Vagina (tissue), 2 donors: Measurements from ENCODE around the gene SYT13.

Experiments used
- POLR2A ChIP-seq, 2 donors: fragments of 450-650 bp; IDR thresholded peaks; one replicate each; pipeline ENCODE4 v1.6.1; 2017; ENCODE audit warnings: antibody characterized with exemption in 2 of 2, mild to moderate bottlenecking in 2 of 2, moderate library complexity in 2 of 2
- TF ChIP-seq, protein P1 (sequence below), 3 experiments: fragments of 450-650 bp in 2 of 3; fragments of 200-600 bp in 1 of 3; sonication (generic) in 1 of 3; IDR thresholded peaks; one replicate each; pipeline ENCODE4 v1.5.1; 2017 to 2019; ENCODE audit warnings: antibody characterized with exemption in 3 of 3, mild to moderate bottlenecking in 2 of 3, moderate library complexity in 2 of 3

DNA sequence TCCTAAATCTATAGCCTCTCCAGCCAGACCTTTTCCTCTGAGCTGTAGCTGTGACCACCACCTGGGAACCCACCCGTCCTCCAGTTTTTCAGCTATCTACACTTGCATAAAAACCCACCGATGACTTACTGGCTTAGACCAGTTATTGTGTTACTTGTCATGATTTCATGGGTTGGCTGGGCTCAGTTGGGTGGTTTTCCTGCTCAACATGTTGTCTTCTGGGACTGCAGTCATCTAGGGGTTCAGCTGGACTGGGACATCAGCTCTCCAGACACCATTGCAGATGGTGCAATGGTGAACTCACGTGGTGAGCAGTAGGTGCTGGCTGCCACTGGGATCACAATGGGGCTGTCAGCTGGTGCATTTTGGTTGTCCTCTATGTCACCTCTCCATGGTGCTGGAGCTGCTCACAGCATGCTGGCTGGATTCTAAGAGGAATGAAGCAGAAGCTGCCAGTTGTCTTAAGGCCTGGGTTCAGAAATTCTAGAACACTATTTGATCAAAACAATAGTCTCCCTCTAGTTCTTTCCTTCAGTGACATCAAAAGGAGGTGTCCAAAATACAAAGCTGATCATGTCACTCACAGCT lies 1.3 kb upstream of the SYT13 start:
- TF ChIP-seq, protein P1, sequence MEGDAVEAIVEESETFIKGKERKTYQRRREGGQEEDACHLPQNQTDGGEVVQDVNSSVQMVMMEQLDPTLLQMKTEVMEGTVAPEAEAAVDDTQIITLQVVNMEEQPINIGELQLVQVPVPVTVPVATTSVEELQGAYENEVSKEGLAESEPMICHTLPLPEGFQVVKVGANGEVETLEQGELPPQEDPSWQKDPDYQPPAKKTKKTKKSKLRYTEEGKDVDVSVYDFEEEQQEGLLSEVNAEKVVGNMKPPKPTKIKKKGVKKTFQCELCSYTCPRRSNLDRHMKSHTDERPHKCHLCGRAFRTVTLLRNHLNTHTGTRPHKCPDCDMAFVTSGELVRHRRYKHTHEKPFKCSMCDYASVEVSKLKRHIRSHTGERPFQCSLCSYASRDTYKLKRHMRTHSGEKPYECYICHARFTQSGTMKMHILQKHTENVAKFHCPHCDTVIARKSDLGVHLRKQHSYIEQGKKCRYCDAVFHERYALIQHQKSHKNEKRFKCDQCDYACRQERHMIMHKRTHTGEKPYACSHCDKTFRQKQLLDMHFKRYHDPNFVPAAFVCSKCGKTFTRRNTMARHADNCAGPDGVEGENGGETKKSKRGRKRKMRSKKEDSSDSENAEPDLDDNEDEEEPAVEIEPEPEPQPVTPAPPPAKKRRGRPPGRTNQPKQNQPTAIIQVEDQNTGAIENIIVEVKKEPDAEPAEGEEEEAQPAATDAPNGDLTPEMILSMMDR (IDR thresholded peaks at IDR 0.05): no peak
- no peak for TF ChIP-seq POLR2A (IDR thresholded peaks at IDR 0.05)
